Neural cell (in vitro differentiated cells): ENCODE results near the gene SLC16A2.

Experiments
- TF ChIP-seq, protein P1 (sequence below): IDR thresholded peaks from 2 replicates; pipeline ENCODE4 v1.6.1; 2012; ENCODE audit warnings: borderline replicate concordance
- TF ChIP-seq, protein P2 (sequence below): fragments of 450-650 bp; IDR thresholded peaks from 2 replicates; pipeline ENCODE4 v1.5.1; 2014; ENCODE audit warnings: antibody characterized with exemption, mild to moderate bottlenecking, moderate library complexity; ENCODE audit not compliant: poor library complexity, severe bottlenecking

GRCh38 chrX:74449937-74450330 lies 28.6 kb downstream of the SLC16A2 start:
- TF ChIP-seq, protein P1, sequence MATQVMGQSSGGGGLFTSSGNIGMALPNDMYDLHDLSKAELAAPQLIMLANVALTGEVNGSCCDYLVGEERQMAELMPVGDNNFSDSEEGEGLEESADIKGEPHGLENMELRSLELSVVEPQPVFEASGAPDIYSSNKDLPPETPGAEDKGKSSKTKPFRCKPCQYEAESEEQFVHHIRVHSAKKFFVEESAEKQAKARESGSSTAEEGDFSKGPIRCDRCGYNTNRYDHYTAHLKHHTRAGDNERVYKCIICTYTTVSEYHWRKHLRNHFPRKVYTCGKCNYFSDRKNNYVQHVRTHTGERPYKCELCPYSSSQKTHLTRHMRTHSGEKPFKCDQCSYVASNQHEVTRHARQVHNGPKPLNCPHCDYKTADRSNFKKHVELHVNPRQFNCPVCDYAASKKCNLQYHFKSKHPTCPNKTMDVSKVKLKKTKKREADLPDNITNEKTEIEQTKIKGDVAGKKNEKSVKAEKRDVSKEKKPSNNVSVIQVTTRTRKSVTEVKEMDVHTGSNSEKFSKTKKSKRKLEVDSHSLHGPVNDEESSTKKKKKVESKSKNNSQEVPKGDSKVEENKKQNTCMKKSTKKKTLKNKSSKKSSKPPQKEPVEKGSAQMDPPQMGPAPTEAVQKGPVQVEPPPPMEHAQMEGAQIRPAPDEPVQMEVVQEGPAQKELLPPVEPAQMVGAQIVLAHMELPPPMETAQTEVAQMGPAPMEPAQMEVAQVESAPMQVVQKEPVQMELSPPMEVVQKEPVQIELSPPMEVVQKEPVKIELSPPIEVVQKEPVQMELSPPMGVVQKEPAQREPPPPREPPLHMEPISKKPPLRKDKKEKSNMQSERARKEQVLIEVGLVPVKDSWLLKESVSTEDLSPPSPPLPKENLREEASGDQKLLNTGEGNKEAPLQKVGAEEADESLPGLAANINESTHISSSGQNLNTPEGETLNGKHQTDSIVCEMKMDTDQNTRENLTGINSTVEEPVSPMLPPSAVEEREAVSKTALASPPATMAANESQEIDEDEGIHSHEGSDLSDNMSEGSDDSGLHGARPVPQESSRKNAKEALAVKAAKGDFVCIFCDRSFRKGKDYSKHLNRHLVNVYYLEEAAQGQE, result no peak
- TF ChIP-seq, protein P2, sequence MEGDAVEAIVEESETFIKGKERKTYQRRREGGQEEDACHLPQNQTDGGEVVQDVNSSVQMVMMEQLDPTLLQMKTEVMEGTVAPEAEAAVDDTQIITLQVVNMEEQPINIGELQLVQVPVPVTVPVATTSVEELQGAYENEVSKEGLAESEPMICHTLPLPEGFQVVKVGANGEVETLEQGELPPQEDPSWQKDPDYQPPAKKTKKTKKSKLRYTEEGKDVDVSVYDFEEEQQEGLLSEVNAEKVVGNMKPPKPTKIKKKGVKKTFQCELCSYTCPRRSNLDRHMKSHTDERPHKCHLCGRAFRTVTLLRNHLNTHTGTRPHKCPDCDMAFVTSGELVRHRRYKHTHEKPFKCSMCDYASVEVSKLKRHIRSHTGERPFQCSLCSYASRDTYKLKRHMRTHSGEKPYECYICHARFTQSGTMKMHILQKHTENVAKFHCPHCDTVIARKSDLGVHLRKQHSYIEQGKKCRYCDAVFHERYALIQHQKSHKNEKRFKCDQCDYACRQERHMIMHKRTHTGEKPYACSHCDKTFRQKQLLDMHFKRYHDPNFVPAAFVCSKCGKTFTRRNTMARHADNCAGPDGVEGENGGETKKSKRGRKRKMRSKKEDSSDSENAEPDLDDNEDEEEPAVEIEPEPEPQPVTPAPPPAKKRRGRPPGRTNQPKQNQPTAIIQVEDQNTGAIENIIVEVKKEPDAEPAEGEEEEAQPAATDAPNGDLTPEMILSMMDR, result no peak
